ENCODE measurements around the gene ANO6. TPM values are rescaled to one million over a fixed set of nuclear protein-coding genes. Genes with fewer than 3 reads are reported as not detected.

Gene ANO6
- polyA plus RNA-seq, 1 donor (not counting 4 experiments of a cell fraction or from before 2014, with no cell fraction given): 64.3 TPM

DNA sequence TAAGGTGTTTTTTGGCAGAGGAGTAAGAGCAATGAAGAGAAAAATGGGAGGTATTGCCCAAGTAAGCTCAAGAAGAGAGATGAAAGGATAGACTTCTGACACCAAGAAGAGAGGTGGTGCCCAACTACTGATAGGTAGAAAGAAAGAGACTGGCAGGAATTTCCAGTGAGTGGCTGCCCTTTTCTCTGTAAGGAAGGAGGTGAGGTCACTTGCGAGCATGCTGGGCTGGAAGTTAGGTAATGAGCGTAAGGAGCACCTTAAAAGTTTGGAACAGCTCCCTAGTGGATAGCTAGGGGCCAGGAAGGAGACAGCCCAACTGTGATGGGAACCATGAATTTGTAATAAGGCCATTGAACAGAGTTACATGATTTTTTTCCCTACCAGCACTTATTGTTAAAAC, 127.0 kb downstream of the ANO6 start:
- DNase-seq (ENCODE audit: low read depth, low spot score): no peak
- TF ChIP-seq CTCF (optimal IDR thresholded peaks at IDR 0.05 in 1 of 3, IDR thresholded peaks at IDR 0.05 in 1 of 3, conservative IDR thresholded peaks at IDR 0.05 in 1 of 3; ENCODE audit: extremely low read depth in 1 of 3, insufficient read depth in 2 of 3, low read length in 3 of 3) (no peak), EZH2 (IDR thresholded peaks at IDR 0.05; ENCODE audit: low read length) (no peak)
- no peak overlapping the region for H3K9ac ChIP-seq (ENCODE audit: control insufficient read depth, extremely low read depth, insufficient read depth, low read length)
- H3K9me1 ChIP-seq (ENCODE audit: control insufficient read depth, extremely low read depth, insufficient read depth, low read length): no peaks in the 10 kb centered on the region
- H3K27me3 ChIP-seq (ENCODE audit: control insufficient read depth, extremely low read depth, insufficient read depth, low read length): no peaks in the 10 kb centered on the region
- H4K20me1 ChIP-seq (ENCODE audit: control insufficient read depth, extremely low read depth, insufficient read depth, low read length): no peaks in the 10 kb centered on the region
- H2AFZ ChIP-seq (ENCODE audit: control insufficient read depth, low read length): no peak overlapping the region
- peaks cover 11% of the 10 kb centered on the region for H3K79me2 ChIP-seq (ENCODE audit: control insufficient read depth, insufficient read depth, low read length)
- no peak overlapping the region for H3K4me3 ChIP-seq (ENCODE audit: control insufficient read depth in 2 of 3, extremely low read depth in 1 of 3, insufficient read depth in 2 of 3, low read depth in 1 of 3, low read length in 3 of 3)
- no peaks in the 10 kb centered on the region for H3K9me3 ChIP-seq (ENCODE audit: control insufficient read depth, low read depth, low read length)
- no peak overlapping the region for H3K4me2 ChIP-seq (ENCODE audit: control insufficient read depth, extremely low read depth, insufficient read depth, low read depth, low read length)
- dilution Hi-C loops (cut with MboI; ENCODE audit: extremely low pct_ligation_motif_present, low sequenced_read_pairs): no loop called here
- peaks cover 14% of the 10 kb centered on the region for H3K4me1 ChIP-seq (ENCODE audit: control insufficient read depth, extremely low read depth, insufficient read depth, low read length)
- peaks cover 4 to 6% of the 10 kb centered on the region in 2 experiments for H3K36me3 ChIP-seq (ENCODE audit: control insufficient read depth in 2 of 2, extremely low read depth in 1 of 2, insufficient read depth in 2 of 2, low read length in 2 of 2)
- no peak overlapping the region for H3K27ac ChIP-seq (ENCODE audit: control insufficient read depth, insufficient read depth, low read length)
- FAIRE-seq: no peak

DNA sequence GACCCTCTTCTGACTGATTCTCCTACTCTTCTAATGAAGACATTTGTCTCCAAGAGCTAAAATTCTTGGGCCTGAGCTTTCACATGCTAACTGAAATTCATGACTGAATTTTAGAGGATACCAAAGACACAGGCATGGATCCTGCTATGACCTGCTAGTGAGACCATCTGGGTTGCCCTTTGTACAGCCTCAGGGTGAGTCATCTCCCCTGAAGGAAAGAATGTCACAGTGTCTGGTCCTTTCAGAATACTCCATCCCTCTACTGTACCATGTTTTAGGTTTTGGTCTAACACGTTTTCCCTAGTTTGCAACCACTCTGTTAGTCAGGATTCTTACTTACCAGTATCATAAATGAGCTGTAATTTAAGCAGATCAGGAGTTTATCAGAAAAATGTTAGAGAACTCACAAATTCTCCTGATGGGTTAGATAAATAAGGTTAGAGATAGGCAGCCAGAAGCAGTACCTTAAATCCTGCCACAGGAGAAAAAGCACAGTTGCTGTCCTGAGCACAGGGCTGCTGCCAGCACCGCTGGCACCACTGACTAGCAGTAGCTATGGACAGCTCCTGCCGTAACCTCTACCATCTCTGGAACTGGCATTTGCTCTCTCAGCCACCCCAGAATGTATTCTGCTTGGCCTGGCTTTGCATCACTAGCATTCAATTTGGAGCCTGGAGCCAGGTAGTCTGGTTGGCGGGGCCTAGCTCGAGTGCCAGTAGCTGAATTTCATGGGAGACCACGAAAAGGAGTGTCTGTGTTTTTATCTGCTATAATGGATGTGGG, 127.6 kb downstream of the ANO6 start:
- Histone ChIP-seq H3K4me1 (ENCODE audit: control insufficient read depth, extremely low read depth, insufficient read depth, low read length) (peaks cover 14% of the 10 kb centered on the region), H4K20me1 (ENCODE audit: control insufficient read depth, extremely low read depth, insufficient read depth, low read length) (no peaks in the 10 kb centered on the region), H3K9me3 (ENCODE audit: control insufficient read depth, low read depth, low read length) (no peaks in the 10 kb centered on the region), H3K9ac (ENCODE audit: control insufficient read depth, extremely low read depth, insufficient read depth, low read length) (no peak overlapping the region), H3K9me1 (ENCODE audit: control insufficient read depth, extremely low read depth, insufficient read depth, low read length) (no peaks in the 10 kb centered on the region), H2AFZ (ENCODE audit: control insufficient read depth, low read length) (no peak overlapping the region), H3K27ac (ENCODE audit: control insufficient read depth, insufficient read depth, low read length) (no peak overlapping the region), H3K27me3 (ENCODE audit: control insufficient read depth, extremely low read depth, insufficient read depth, low read length) (no peaks in the 10 kb centered on the region), H3K79me2 (ENCODE audit: control insufficient read depth, insufficient read depth, low read length) (peaks cover 11% of the 10 kb centered on the region), H3K4me2 (ENCODE audit: control insufficient read depth, extremely low read depth, insufficient read depth, low read depth, low read length) (no peak overlapping the region), H3K36me3 (ENCODE audit: control insufficient read depth in 2 of 2, extremely low read depth in 1 of 2, insufficient read depth in 2 of 2, low read length in 2 of 2) (peaks cover 9 to 10% of the 10 kb centered on the region in 2 experiments), H3K4me3 (ENCODE audit: control insufficient read depth in 2 of 3, extremely low read depth in 1 of 3, insufficient read depth in 2 of 3, low read depth in 1 of 3, low read length in 3 of 3) (no peak overlapping the region)
- peak; percentile 41 for FAIRE-seq
- TF ChIP-seq CTCF (optimal IDR thresholded peaks at IDR 0.05 in 1 of 3, IDR thresholded peaks at IDR 0.05 in 1 of 3, conservative IDR thresholded peaks at IDR 0.05 in 1 of 3; ENCODE audit: extremely low read depth in 1 of 3, insufficient read depth in 2 of 3, low read length in 3 of 3) (no peak), EZH2 (IDR thresholded peaks at IDR 0.05; ENCODE audit: low read length) (no peak)
- no peak for DNase-seq (ENCODE audit: low read depth, low spot score)
- dilution Hi-C loops (cut with MboI; ENCODE audit: extremely low pct_ligation_motif_present, low sequenced_read_pairs): no loop called here

All from keratinocyte (primary cell).